H1 (cell line): Measurements from ENCODE around the gene ATXN2.

Experiments
- CTCF ChIP-seq, 3 experiments: IDR thresholded peaks; 1 replicate in 2 of 3; 2 replicates in 1 of 3; pipeline versions ENCODE4 v1.5.1 to v1.6.1; 2011; ENCODE audit warnings: low read length in 3 of 3, mild to moderate bottlenecking in 3 of 3, inconsistent platforms in 2 of 3, low read depth in 1 of 3, moderate library complexity in 1 of 3; ENCODE audit not compliant: insufficient read depth in 1 of 3; ENCODE audit errors: control extremely low read depth in 1 of 3
- GABPA ChIP-seq: IDR thresholded peaks from 2 replicates; pipeline ENCODE4 v1.6.1; 2011; ENCODE audit warnings: mild to moderate bottlenecking, low read length, moderate library complexity, borderline replicate concordance; ENCODE audit not compliant: insufficient read depth
- MAX ChIP-seq: IDR thresholded peaks from 2 replicates; pipeline ENCODE4 v1.6.1; 2012; ENCODE audit warnings: inconsistent platforms
- SIN3A ChIP-seq, 2 experiments: IDR thresholded peaks in 1 of 2; conservative IDR thresholded peaks in 1 of 2; 2 replicates each; pipeline ENCODE4 v1.6.1; 2011 to 2012; ENCODE audit warnings: low read length in 2 of 2, improper control_type of control experiment in 1 of 2, low read depth in 1 of 2, mild to moderate bottlenecking in 1 of 2
- TAF1 ChIP-seq: IDR thresholded peaks from 2 replicates; pipeline ENCODE4 v1.6.1; 2011; ENCODE audit warnings: mild to moderate bottlenecking, low read depth, low read length

- no peak for TF ChIP-seq TAF1
- no peak for TF ChIP-seq CTCF (IDR thresholded peaks at IDR 0.05; ENCODE audit: control extremely low read depth in 1 of 3, insufficient read depth in 1 of 3, low read depth in 1 of 3, low read length in 3 of 3)
- TF ChIP-seq GABPA: no peak
- TF ChIP-seq MAX: no peak
- no peak for TF ChIP-seq SIN3A (conservative IDR thresholded peaks at IDR 0.05 in 1 of 2, IDR thresholded peaks at IDR 0.05 in 1 of 2; ENCODE audit: low read depth in 1 of 2, low read length in 2 of 2)
Observed at GRCh38 chr12:111581434-111582132, 17.5 kb downstream of the ATXN2 start.
